Nephron (organoid): ENCODE measurements around the gene PCCA.

Experiments
- H3K27ac Mint-ChIP-seq, 3 experiments: 2 replicates each; pipeline ENCODE4 v1.8.0; 2020; ENCODE audit warnings: mixed read lengths in 3 of 3, mild to moderate bottlenecking in 2 of 3, moderate library complexity in 1 of 3
- H3K27me3 Mint-ChIP-seq: 2 replicates; pipeline ENCODE4 v1.8.0; 2021; ENCODE audit warnings: low read depth, mild to moderate bottlenecking, moderate library complexity, mixed read lengths
- H3K36me3 Mint-ChIP-seq: 2 replicates; pipeline ENCODE4 v1.8.0; 2020; ENCODE audit warnings: low read depth, mixed read lengths
- H3K4me1 Mint-ChIP-seq: 2 replicates; pipeline ENCODE4 v1.8.0; 2020; ENCODE audit warnings: mixed read lengths
- H3K4me3 Mint-ChIP-seq, 3 experiments: 2 replicates each; pipeline ENCODE4 v1.8.0; 2020; ENCODE audit warnings: mild to moderate bottlenecking in 3 of 3, mixed read lengths in 3 of 3, moderate library complexity in 2 of 3
- H3K9me3 Mint-ChIP-seq: 2 replicates; pipeline ENCODE4 v1.8.0; 2020; ENCODE audit warnings: mixed read lengths
- CTCF ChIP-seq, 3 experiments: fragments of 200-600 bp; sonication (generic); IDR thresholded peaks; one replicate each; pipeline ENCODE4 v1.5.0; 2021; ENCODE audit warnings: antibody characterized with exemption in 3 of 3; ENCODE audit not compliant: unreplicated experiment in 3 of 3

PCCA gene

GRCh38 chr13:100323937-100324336 lies 235.0 kb downstream of the PCCA start:
- Mint-ChIP-seq H3K36me3 (peaks cover 71% of the 10 kb centered on the region), H3K4me1 (no peaks in the 10 kb centered on the region), H3K27me3 (no peaks in the 10 kb centered on the region), H3K4me3 (no peak overlapping the region), H3K9me3 (peaks cover 9% of the 10 kb centered on the region), H3K27ac (no peak overlapping the region)
- no peak for TF ChIP-seq CTCF (IDR thresholded peaks at IDR 0.05; ENCODE audit: unreplicated experiment in 3 of 3)

- Mint-ChIP-seq H3K4me1 (no peaks in the 10 kb centered on the region), H3K9me3 (peaks cover 11% of the 10 kb centered on the region), H3K36me3 (peaks cover 77% of the 10 kb centered on the region)
Observed at GRCh38 chr13:100330662-100331061, 241.8 kb downstream of the PCCA start.

GRCh38 chr13:100333141-100333540 lies 244.2 kb downstream of the PCCA start:
- no peaks in the 10 kb centered on the region for H3K4me1 Mint-ChIP-seq
- peaks cover 12% of the 10 kb centered on the region for H3K9me3 Mint-ChIP-seq
- H3K27ac Mint-ChIP-seq, result no peak overlapping the region
- no peaks in the 10 kb centered on the region for H3K27me3 Mint-ChIP-seq
- TF ChIP-seq CTCF (IDR thresholded peaks at IDR 0.05; ENCODE audit: unreplicated experiment in 3 of 3), result no peak
- no peak overlapping the region for H3K4me3 Mint-ChIP-seq
- H3K36me3 Mint-ChIP-seq, result peaks cover 71% of the 10 kb centered on the region

More at GRCh38 chr13:100330662-100331061, 241.8 kb downstream of the PCCA start:
- TF ChIP-seq CTCF (IDR thresholded peaks at IDR 0.05; ENCODE audit: unreplicated experiment in 3 of 3), result no peak
- H3K27me3 Mint-ChIP-seq, result no peaks in the 10 kb centered on the region
- H3K27ac Mint-ChIP-seq, result no peak overlapping the region
- no peak overlapping the region for H3K4me3 Mint-ChIP-seq

- no peak for TF ChIP-seq CTCF (IDR thresholded peaks at IDR 0.05; ENCODE audit: unreplicated experiment in 3 of 3)
- Mint-ChIP-seq H3K36me3 (peaks cover 73% of the 10 kb centered on the region), H3K4me1 (no peaks in the 10 kb centered on the region)
Observed at GRCh38 chr13:100334214-100334613, 245.3 kb downstream of the PCCA start.

GRCh38 chr13:100336795-100337516 lies 248.1 kb downstream of the PCCA start:
- H3K9me3 Mint-ChIP-seq, result peaks cover 12% of the 10 kb centered on the region
- no peak overlapping the region for H3K27ac Mint-ChIP-seq

More at GRCh38 chr13:100334214-100334613, 245.3 kb downstream of the PCCA start:
- H3K4me3 Mint-ChIP-seq, result no peak overlapping the region
- peaks cover 12% of the 10 kb centered on the region for H3K9me3 Mint-ChIP-seq
- no peaks in the 10 kb centered on the region for H3K27me3 Mint-ChIP-seq
- H3K27ac Mint-ChIP-seq, result peak overlapping the region in 1 of 3 experiments; percentile 5

More at GRCh38 chr13:100336795-100337516, 248.1 kb downstream of the PCCA start:
- no peak for TF ChIP-seq CTCF (IDR thresholded peaks at IDR 0.05; ENCODE audit: unreplicated experiment in 3 of 3)
- H3K36me3 Mint-ChIP-seq, result peaks cover 83% of the 10 kb centered on the region
- no peak overlapping the region for H3K4me3 Mint-ChIP-seq
- no peaks in the 10 kb centered on the region for H3K27me3 Mint-ChIP-seq
- H3K4me1 Mint-ChIP-seq, result no peaks in the 10 kb centered on the region
